ENCODE results near the gene UHRF1.

Gene UHRF1

GRCh38 chr19:5000120-5000611 is 90.9 kb downstream of the UHRF1 start:
- no peak for DNase-seq (ENCODE audit: low read depth in 1 of 2, low spot score in 1 of 2)
- in situ Hi-C loops (cut with HindIII; ENCODE audit: low pct_unique_long_range_greater_than_20kb, low sequenced_read_pairs): no loop called here
- no peak for TF ChIP-seq JUND (IDR thresholded peaks at IDR 0.05; ENCODE audit: low read depth)

GRCh38 chr19:5001615-5002014 is 92.3 kb downstream of the UHRF1 start:
- peak in 1 of 2 experiments; percentile 76 for DNase-seq (ENCODE audit: low read depth in 1 of 2, low spot score in 1 of 2)
- in situ Hi-C loops (cut with HindIII; ENCODE audit: low pct_unique_long_range_greater_than_20kb, low sequenced_read_pairs): no loop called here

GRCh38 chr19:5002143-5002542 is 92.8 kb downstream of the UHRF1 start:
- TF ChIP-seq JUND (IDR thresholded peaks at IDR 0.05; ENCODE audit: low read depth): no peak
- DNase-seq (ENCODE audit: low read depth in 1 of 2, low spot score in 1 of 2): peak in 1 of 2 experiments; percentile 75
- in situ Hi-C loops (cut with HindIII; ENCODE audit: low pct_unique_long_range_greater_than_20kb, low sequenced_read_pairs): no loop called here

More at GRCh38 chr19:5001615-5002014, 92.3 kb downstream of the UHRF1 start:
- no peak for TF ChIP-seq JUND (IDR thresholded peaks at IDR 0.05; ENCODE audit: low read depth)

- in situ Hi-C loops (cut with HindIII; ENCODE audit: low pct_unique_long_range_greater_than_20kb, low sequenced_read_pairs): no loop called here
- TF ChIP-seq JUND (IDR thresholded peaks at IDR 0.05; ENCODE audit: low read depth): no peak
- DNase-seq (ENCODE audit: low read depth in 1 of 2, low spot score in 1 of 2): no peak
These were observed 94.5 kb downstream of the UHRF1 start for GRCh38 chr19:5003781-5004180.

- in situ Hi-C loops (cut with HindIII; ENCODE audit: low pct_unique_long_range_greater_than_20kb, low sequenced_read_pairs): no loop called here
- DNase-seq (ENCODE audit: low read depth in 1 of 2, low spot score in 1 of 2): no peak
- no peak for TF ChIP-seq JUND (IDR thresholded peaks at IDR 0.05; ENCODE audit: low read depth)
These were observed 95.8 kb downstream of the UHRF1 start for GRCh38 chr19:5005096-5005495.

GRCh38 chr19:5006201-5006600 is 96.9 kb downstream of the UHRF1 start:
- in situ Hi-C loops (cut with HindIII; ENCODE audit: low pct_unique_long_range_greater_than_20kb, low sequenced_read_pairs): no loop called here
- TF ChIP-seq JUND (IDR thresholded peaks at IDR 0.05; ENCODE audit: low read depth): no peak
- DNase-seq (ENCODE audit: low read depth in 1 of 2, low spot score in 1 of 2): no peak

- DNase-seq (ENCODE audit: low read depth in 1 of 2, low spot score in 1 of 2): no peak
- no peak for TF ChIP-seq JUND (IDR thresholded peaks at IDR 0.05; ENCODE audit: low read depth)
- in situ Hi-C loops (cut with HindIII; ENCODE audit: low pct_unique_long_range_greater_than_20kb, low sequenced_read_pairs): no loop called here
These were observed 97.5 kb downstream of the UHRF1 start for GRCh38 chr19:5006821-5007220.
